Measurements from ENCODE around the gene PSMB9.

PSMB9 gene

DNA sequence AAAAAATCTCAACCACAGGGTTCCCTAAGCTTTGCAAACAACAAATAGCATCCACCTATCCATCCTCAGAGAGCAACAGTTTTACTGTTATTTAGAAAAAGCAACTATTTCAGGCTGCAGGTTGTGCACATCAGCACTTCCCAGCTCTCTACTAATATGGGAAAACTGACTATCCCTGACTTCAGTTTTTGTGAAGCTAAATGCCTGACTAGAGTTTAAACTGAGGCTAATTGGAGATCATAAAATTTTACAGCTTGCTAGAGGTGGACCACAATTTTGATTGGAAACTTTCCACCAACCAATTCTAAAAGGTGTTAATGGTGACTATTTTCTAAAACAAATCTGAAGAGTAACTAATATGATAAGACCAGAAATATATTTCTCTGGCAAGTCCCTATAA is 50.0 kb downstream of the PSMB9 start:
- DNase-seq (ENCODE audit: low read depth in 2 of 3, low spot score in 1 of 3), result no peak

GRCh38 chr6:32905078-32905477 is 51.1 kb downstream of the PSMB9 start:
- no peak for DNase-seq (ENCODE audit: low read depth in 2 of 3, low spot score in 1 of 3)

DNA sequence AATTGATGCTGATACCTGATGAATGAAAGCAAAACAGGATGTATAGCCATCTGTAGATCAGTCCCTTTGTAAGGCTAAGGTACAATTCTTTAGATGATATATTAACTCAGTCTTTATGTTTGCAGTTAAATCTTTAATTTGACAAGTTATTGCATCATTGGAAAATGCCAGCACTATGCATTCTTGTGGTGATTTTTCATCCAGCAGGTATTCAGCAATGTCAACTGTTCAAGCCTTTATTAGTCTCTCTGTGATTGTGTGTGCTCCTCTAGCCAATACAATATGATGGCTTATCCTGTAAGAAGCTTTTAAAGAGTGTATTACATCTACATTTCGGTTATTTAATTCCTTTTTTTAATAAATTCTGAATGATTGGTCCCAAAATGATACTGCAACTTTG is 52.5 kb downstream of the PSMB9 start:
- DNase-seq (ENCODE audit: low read depth in 2 of 3, low spot score in 1 of 3), result no peak

DNA sequence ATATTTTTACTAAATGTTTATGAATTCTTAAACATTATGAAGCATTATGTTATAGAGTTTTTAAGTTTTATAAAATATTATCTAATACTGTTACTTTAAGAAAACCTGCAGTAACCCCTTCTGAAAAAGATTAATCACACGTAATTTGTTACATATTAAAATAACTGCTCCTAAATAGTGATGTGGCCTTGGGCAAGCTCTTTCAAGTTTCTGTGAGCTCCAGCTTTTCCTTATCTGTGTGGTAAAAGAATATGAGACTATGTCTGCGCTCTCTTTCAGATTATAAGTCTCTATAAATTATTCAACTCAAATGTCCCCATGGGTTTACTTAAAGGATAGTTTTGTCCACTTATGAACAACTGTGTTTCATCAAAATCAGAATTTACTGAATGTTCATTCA is 54.9 kb downstream of the PSMB9 start:
- no peak for DNase-seq (ENCODE audit: low read depth in 2 of 3, low spot score in 1 of 3)

Data from stimulated activated CD4-positive, alpha-beta T cell treated with anti-CD3 and anti-CD28 coated beads, Interleukin-12 subunit alpha, Interleukin-12 subunit beta, amount 100 ng/mL, for 48 hours (primary cell).